LNCaP clone FGC (cell line): Measurements from ENCODE around the gene TFF3.

ENCODE experiments used
- DNase-seq: peaks from one replicate; pipeline ENCODE4 v3.0.0-alpha.2; 2011; ENCODE audit warnings: low read depth
- H3K4me3 ChIP-seq: 2 replicates; pipeline ENCODE4 v1.5.1; 2011; ENCODE audit warnings: mild to moderate bottlenecking, low read depth, low read length, control low read depth
- CTCF ChIP-seq: IDR thresholded peaks from 2 replicates; pipeline ENCODE4 v1.5.1; 2012; ENCODE audit warnings: mild to moderate bottlenecking; ENCODE audit not compliant: control insufficient read depth, insufficient read depth; ENCODE audit errors: extremely low read depth

The TFF3 gene

GRCh38 chr21:42346866-42347600 is 31.8 kb upstream of the TFF3 start:
- no peak overlapping the region for H3K4me3 ChIP-seq
- no peak for TF ChIP-seq CTCF
- DNase-seq = no peak

GRCh38 chr21:42346441-42346840 is 31.2 kb upstream of the TFF3 start:
- H3K4me3 ChIP-seq = no peak overlapping the region
- no peak for TF ChIP-seq CTCF
- DNase-seq = no peak

GRCh38 chr21:42344631-42345030 is 29.4 kb upstream of the TFF3 start:
- DNase-seq = no peak
- TF ChIP-seq CTCF = no peak
- no peak overlapping the region for H3K4me3 ChIP-seq

GRCh38 chr21:42343963-42344510 is 28.8 kb upstream of the TFF3 start:
- no peak overlapping the region for H3K4me3 ChIP-seq
- no peak for DNase-seq
- TF ChIP-seq CTCF = no peak

GRCh38 chr21:42343556-42343955 is 28.3 kb upstream of the TFF3 start:
- H3K4me3 ChIP-seq = no peak overlapping the region
- TF ChIP-seq CTCF = no peak
- no peak for DNase-seq

- TF ChIP-seq CTCF = no peak
- H3K4me3 ChIP-seq = no peak overlapping the region
- no peak for DNase-seq
These were observed 27.9 kb upstream of the TFF3 start for GRCh38 chr21:42343101-42343500.

GRCh38 chr21:42341776-42342542 is 26.8 kb upstream of the TFF3 start:
- DNase-seq = peak; percentile 75
- no peak overlapping the region for H3K4me3 ChIP-seq
- no peak for TF ChIP-seq CTCF
